ENCODE measurements around the gene MYO18B.

DNA sequence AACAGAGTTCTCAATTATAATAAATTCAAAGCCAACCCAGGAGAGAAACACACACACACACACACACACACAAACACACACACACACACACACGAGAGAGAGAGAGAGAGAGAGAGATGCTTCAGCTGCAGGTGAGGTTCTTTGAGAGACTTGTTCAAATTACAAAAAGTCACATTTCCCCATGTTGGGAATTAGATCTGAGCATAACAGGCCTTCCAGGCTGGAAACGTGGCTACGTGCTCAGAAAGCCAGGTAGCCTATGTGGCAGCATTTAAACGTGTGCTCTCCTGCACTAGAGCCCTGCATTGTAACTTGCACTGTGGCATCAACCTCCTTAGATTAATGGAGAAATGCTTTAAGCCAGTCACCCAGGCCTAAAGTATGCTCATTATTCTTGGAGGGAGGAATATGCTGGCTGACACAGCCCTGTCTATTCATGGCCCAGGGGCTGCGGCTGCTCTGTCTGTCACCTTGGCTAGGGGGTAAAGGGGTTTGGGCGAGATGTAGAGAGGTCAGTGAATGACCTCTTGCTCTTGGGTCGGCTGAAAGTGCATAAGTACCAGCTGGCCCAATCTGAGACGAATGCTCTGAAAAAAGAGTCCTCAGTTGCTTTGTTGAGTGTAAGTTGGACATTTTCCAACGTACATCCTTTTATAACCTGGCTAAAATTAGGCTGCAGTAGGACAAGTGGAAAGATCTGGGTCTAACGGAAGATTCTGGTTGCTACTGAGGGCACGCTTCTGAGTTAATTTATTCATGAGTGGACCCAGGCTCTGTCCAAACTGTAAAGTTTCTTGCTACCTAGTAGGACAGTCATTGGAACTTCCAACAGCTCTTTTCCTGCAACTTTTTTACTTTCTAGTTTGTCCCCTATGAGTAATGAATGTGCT lies 256.1 kb downstream of the MYO18B start:
- TF ChIP-seq POLR2A (IDR thresholded peaks at IDR 0.05) = no peak
- TF ChIP-seq, protein P1, sequence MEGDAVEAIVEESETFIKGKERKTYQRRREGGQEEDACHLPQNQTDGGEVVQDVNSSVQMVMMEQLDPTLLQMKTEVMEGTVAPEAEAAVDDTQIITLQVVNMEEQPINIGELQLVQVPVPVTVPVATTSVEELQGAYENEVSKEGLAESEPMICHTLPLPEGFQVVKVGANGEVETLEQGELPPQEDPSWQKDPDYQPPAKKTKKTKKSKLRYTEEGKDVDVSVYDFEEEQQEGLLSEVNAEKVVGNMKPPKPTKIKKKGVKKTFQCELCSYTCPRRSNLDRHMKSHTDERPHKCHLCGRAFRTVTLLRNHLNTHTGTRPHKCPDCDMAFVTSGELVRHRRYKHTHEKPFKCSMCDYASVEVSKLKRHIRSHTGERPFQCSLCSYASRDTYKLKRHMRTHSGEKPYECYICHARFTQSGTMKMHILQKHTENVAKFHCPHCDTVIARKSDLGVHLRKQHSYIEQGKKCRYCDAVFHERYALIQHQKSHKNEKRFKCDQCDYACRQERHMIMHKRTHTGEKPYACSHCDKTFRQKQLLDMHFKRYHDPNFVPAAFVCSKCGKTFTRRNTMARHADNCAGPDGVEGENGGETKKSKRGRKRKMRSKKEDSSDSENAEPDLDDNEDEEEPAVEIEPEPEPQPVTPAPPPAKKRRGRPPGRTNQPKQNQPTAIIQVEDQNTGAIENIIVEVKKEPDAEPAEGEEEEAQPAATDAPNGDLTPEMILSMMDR (IDR thresholded peaks at IDR 0.05) = no peak

Data from ovary (tissue), 3 donors.